ENCODE measurements around the gene CFLAR. TPM values are rescaled to one million over a fixed set of nuclear protein-coding genes. Genes with fewer than 3 reads are reported as not detected.
A peak's percentile ranks its signal among the peaks of the same experiment; 100 is the strongest.
"Not testable (repeated sequence)": the region's sequence is repeated elsewhere in the genome, so short reads cannot be mapped to it uniquely, and the experiment has no call there.

The CFLAR gene
- polyA plus RNA-seq, 10 donors: 27.0 to 59.4 (median 36.6) TPM

DNA sequence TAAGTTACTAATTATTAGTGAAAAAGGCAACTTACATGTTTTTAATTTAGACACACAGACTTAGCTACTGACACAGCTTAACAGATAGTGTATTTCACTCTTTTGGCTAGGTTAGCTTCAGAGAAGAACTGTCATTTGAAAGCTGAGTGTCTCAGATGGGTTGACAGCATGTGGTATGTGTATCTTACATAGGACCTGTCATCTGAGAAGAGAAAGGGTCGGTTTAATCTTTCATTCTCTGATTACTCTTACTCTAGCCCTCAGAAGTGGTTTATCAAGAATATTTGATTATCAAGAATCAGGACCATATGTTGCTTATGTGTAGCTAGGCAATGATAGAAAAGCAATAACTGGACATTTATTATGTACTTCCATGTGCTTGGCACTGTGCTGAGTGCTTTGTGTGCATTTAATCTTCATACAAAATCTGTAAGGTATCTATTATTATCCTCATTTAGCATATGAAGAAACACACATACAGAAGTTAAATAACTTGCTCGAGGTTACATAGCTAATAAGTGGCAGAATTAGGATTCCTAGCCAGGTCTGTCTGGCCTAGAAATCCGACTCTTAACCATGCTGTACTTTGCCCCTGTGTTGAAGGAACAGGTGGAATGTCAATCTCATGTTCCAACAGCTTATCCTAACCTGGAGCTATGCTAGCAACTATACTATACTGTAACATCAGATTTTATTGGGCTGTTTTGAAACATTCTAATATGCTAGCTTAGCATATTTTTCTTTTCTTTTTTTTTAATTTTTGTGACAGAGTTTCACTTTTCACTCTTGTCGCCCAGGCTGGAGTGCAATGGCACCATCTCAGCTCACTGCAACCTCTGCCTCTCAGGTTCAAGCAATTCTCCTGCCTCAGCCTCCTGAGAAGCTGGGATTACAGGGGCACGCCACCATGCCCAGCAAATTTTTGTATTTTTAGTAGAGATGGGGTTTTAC is 28.4 kb downstream of the CFLAR start:
- no peak for DNase-seq

DNA sequence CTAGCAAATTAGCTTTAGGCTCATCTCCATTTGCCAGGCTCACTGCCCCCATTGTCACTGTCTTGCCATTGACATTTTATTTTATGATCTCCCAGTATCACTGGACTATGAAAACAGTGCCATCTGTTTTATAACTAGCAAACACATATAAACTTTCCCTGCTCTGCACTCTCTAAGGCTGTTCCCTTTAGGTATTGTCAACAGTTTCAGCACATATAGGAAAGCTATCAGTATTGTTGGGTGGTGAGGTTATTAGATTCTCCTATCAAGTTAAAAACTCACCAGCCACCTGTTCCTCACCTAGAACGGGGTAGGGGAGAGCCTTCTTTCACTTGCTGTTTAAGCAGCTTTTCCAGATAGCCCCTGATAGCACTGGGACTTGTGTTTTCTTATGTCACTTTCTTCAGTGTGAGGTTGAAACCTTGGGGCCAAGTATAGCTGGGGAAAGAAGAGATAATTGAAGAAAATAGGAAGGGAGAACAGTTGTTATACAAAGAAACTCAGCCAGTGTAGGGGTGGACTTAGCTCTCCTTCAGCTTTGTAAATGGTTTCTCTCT is 32.5 kb downstream of the CFLAR start:
- no peak for DNase-seq

DNA sequence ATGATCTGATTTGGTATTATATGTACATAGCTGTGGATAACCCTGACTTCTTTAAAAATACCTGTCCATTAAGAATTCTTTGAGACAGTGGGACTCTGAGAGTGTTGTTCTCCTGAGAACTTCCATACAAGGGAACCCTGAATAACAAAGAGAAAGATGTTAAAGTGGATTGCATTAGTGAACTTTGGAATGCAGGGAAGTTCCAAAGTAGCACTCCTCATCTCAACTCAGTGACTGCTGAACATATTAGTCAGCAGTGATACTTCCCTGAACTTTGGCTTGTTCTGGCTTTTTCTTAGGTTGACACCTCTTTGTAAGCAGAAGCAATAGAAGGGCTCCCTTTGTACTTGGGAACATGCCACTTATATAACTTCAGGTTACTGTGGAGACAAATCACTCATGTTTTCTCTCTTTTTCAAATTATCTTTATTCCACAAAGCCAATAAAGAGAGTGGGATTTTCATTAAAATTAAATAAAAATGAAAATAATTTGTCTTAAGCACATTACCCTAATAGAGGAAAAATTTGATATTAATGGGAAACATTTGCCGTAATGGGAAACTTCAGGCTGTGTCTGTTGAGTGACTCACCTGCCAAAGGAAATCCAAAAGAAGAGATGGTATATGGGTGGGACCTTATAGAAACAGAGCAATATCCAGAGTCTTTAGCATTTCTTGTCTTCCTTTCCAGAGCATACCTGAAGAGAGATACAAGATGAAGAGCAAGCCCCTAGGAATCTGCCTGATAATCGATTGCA is 33.3 kb downstream of the CFLAR start:
- peak in 1 of 3 donors; percentile 75 for DNase-seq

DNA sequence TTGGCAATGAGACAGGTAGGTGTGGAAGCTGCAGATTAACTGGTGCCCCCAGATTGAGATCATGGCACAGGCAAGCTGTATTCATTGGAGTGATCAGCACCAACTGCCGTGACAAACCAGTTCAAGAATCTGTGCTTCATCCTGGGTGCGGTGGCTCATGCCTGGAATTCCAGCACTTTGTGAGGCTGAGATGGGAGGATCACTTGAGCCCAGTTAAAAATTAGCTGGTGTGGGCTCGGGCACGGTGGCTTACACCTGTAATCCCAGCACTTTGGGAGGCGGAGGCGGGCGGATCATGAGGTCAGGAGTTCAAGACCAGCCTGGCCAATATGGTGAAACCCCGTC is 33.8 kb downstream of the CFLAR start:
- DNase-seq: not testable (repeated sequence)

DNA sequence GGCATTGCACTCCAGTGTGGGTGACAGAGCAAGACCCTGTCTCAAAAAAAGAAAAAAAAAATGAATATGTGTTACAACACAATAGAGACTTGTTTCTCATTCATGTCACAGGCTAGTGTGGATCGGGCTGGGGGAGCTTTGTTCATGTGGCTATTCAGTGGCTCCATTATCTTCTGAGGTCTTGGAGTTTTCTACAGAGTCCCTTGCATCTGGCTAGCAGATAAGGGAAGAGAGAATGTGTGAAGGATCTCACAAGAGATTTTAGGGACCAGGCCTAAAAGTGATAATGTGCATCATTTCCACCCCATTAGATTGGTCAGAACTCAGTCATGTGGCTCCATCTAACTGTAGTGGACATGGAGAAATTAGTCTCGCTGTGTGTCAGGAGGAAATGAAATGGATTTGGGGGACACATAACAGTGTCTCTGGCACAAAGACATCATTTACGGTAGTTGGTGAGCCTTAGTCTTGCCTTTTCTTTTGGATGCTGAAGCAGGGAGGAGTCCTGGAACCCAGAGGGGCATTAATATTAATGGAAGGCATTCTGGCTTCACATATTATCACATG is 34.6 kb downstream of the CFLAR start:
- DNase-seq: no peak

DNA sequence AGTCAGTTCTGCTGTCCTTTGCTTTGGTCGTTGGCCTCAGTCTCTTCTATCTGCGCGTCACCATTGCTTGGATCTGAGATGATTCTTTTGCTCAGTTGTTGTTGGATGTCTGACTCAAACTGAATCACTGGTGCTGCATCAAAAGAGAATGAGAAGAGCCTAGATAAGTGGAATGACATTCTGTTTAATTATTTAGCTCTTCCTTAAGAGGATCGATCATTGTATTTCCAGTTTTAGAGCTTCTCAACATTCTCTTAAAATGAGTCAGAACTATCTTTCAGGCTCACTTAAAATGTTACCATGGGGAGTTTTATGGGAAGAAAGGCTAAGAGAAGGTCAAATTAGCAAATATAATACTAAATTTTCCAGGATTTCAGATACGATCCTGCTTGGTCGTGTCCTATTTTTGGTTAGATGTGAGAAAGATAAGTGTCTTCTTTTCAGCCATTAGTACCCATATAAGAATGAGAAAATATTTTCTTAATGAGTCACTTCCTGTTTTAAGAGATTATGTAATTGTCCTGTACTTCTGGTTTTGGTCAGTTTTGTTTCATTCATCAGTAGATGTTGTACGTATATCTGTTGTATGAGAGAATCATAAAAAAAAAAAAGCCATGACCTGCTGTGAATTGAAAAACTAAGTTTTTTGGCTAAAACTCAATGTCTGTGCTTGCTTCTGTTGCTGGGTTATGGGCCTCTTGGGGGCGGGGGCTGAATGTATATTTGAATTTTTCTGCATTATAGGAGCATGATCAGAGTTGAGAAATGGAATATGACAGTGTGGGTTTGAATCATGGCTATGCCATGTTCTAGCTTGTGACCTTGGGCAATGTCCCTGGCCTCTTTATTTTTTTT is 35.4 kb downstream of the CFLAR start:
- DNase-seq: peak in 2 of 3 donors; percentile 32 to 84

DNA sequence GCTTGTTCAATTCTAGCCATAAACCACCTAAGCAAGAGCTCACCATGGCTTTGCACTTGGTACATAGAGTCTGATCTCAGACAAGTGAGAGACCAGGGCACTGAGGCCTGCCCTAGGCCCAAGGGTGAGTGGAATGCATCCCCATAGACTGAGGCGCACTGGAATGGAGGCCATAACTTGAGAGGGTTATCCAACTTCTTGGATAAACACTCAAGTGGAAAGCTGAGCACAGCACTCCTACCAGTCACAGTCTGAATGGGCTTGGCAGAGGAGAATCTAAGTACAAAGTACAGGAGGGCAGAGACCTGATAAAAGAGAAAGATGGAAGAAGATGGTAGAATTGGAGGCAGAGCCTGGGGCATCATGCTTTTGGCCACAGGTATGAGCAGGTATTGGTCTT is 36.6 kb downstream of the CFLAR start:
- DNase-seq: no peak

DNA sequence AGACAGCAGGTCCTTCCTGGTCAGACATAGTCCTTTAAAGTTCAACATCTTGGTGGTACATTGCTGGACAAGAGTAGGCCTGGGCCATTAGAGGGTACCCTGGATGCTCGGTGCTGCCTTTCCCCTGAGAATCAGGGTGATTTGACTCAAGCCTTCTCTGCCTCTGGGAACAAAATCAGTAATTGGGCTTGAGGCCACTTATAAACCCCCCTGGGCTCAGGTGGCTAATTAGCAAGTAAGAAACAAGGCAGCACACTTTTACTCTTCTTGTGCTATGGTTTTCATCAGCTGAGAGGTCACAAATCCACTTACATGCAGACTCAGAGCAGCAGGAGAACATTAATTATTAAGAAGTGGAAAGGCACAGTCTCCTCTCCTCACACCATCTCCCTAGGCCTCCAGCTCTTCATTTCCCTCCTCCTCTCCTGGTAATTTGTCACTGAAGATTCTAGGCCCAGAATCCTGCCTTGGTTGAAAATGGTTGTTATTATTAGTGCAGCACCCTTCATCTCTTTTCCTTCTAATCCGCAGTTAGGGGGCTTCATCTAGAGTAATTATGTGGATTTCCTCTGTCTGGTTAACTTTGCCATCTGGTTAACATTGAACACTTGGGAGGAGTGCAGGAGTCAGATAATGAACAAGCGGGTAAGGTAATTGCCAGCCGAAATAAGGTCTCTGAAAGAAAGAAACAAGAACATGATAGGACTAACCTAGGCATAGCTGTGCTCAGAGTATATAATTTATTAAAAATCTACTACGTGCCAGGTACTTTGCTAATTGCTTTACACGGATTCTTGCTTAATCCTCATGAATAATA is 37.2 kb downstream of the CFLAR start:
- no peak for DNase-seq

DNA sequence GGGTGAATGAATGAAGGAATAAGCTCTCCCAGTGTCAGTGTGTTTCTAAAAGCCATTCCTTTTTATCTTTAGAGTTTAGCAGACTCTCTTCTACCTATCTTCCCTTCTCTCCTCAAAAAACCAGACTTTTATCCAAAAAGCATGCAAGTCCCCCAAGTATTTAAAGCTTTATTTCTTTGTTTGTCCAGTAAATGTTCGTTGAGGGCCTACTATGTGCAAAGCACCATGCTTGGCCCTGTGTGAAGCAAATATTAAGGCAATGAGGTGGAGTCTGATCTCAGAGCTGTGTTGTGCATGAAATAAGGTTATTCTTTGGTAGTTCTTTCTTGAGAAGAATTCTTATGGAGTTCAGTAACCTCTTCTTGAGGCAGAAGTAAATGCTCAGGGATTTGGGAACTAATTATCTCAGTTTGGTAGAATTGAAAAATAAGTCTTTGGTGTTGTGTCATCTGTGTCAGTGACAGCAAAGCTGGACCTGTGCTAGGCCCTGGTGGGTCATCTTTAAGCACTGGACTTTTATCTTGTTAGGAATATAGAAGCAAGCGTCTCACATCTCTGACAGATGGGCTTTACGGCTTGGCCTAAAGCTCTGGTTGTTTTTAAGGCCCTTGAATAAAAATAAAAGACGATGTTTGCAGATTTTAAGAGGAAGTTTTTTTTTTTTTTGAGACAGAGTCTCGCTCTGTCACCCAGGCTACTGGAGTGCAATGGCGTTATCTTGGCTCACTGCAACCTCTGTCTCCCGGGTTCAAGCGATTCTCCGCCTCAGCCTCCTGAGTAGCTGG is 38.8 kb downstream of the CFLAR start:
- DNase-seq: no peak

DNA sequence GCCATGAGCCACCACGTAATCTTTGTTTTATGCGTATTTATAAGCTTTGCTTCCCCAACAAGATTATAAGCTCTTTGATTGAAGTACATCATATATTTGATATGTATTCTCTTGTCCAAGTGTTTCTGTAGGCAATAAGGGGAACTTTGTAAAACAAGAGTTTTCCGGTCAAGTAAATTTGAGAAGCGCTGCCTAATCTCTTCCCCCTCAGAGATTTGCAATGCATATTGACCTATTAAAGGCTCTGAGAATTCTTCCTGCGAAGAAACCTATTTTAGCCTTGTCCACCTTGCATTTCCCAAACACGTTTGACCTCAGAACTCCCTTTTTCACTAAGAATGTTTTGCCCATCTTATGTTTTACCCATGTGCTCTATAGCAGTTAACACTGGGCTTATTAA is 40.1 kb downstream of the CFLAR start:
- no peak for DNase-seq

DNA sequence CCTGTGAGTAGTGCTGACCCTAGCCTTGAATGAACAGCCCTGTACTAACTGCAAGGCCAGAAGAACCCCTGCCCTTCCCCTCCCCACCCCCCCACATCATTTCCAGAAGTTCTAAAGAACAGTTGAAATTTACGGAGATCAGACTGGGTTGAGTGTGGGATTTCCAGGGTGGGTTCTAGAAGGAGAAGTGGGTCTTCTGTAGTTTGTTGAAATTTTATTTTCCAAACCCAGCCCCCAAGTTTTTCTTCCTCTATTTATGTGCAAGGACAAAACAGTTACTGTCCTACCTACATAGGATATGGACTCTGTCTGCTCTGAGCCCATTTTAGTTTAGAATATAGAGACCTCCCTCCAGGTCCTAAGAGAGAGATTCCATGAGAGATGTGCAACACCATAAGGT is 40.7 kb downstream of the CFLAR start:
- no peak for DNase-seq

DNA sequence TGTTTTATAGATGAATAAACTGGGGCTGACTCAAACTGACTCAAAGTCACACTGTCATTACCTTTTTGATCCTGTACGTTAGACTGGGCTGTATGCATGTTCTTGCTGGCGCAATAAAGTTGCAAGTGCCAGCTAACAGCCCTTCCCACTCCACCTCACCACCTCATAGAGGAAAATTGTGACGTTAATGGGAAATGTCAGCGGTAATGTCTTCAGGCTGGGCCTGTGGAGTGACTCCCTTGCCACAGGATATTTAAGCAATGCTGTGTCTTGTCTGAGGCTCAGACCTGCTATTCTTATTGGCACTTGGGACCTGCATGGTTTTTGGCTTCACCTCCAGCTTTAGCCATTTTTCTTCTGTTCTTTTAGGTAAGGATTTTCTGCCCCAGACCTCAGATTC is 41.7 kb downstream of the CFLAR start:
- no peak for DNase-seq

DNA sequence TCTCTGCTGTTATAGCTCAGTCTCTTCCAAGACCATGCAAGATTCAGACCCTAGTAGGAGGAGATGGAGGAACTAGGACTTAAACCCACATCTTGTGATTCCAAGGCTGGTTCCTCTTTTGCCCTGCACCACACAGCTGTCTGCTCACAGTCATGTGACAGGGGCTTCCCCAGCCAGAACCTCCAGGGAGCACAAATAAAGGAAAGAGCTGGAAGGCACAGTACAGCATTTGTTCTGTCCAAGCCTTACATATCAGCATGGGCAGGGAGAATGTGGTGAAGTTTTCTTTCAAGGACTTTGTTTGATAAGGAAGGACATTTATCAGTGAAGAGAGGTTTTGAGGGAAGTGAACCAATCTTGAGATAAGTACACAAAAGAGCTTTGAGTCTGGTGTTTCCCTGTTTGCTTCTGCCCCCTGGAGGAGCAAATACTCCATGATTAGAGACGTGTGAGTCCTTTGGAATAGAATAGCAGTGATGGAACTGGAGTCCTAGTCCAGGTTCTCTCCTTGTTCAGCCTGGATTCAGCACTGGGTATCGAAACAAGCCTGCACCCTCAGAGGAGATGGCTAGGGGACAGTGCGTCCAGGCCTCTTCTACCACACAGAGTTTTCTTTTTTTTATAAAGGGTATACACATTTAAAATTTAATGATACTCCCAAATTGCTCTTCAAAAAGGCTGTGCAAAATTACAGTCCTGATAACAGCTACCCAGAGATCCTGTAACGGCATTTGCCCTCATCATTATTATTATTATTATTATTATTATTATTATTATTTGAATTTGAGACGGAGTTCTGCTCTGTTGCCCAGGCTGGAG is 42.4 kb downstream of the CFLAR start:
- DNase-seq: peak; percentile 55 to 73 (median 66)

DNA sequence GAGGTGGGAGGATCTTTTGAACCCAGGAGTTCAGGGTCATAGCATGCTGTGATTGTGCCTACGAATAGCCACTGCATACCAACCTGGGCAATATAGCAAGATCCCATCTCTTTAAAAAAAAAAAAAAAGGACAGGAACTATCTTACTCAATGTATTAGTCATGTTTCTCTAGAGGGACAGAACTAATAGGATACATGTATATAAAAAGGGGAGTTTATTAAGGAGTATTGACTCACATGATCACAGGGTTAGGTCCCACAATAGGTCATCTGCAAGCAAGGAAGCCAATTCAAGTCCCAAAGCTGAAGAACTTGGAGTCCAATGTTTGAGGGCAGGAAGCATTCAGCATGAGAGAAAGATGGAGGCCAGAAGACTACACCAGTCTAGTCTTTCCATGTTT is 48.2 kb downstream of the CFLAR start:
- no peak for DNase-seq

DNA sequence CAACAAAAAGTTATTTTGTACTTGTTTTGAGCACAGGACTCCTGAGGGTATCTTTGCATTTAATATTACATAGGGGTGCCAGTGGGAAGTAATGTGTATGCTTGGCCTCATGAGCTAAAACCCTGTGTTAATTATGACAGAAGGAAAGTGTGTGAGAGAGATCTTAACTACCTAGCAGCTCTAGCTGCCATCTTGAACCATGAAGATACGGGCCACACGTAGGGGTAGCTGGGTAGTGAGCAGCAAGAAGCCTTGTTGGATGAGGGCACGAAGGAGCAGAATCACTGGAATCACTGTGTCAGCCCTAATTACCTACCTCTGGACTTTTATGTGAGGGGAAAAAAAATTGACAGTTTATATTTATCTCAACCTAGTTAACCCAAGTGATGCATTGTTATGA is 51.6 kb downstream of the CFLAR start:
- no peak for DNase-seq

DNA sequence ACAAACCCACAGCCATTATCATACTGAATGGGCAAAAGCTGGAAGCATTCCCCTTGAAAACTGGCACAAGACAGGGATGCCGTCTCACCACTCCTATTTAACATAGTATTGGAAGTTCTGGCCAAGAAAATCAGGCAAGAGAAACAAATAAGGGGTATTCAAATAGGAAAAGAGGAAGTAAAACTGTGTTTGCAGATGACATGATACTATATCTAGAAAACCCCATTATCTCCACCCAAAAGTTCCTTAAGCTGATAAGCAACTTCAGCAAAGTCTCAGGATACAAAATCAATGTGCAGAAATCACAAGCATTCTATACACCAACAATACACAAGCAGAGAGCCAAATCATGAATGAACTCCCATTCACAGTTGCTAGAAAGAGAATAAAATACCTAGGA is 52.5 kb downstream of the CFLAR start:
- DNase-seq: not testable (repeated sequence)

DNA sequence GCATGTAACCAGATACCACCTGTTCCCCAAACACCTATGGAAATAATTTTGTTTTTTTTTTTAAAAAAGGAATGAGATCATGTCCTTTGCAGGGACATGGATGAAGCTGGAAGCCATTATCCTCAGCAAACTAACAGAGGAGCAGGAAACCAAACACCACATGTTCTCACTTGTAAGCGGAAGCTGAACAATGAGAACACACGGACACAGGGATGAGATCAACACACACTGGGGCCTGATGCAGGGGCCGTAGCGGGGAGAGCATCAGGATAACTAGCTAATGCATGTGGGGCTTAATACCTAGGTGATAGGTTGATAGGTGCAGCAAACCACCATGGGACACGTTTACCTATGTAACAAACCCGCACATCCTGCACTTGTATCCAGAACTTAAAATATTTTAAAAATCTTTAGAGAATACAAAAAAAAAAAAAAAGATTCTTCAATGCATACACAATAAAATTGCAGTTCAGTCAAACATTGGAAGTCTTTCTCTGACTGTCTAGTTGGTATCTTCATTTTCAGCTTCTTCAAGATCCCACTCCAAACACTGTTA is 55.4 kb downstream of the CFLAR start:
- DNase-seq: no peak

DNA sequence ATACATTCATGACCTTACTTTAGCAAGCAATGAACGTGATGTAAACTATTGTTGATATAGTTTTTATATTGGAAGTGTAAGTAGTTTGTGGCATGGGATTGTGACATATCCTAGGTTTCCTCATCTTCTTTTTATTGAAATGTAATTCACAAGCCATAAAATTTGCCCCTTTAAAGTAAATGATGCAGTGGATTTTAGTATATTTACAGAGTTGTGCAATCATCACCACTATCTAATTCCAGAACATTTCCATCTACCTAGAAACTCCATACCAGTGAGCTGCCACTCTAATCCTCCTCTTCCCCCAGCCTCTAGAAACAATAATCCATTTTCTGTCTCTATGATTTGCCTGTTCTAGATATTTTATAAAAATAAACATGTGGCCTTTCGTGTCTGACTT is 56.3 kb downstream of the CFLAR start:
- DNase-seq: no peak

Measured in muscle of back (tissue), 11 donors.